Gastroesophageal sphincter (tissue), 3 donors: Measurements from ENCODE around the gene ATP2C1.

Experiments used
- EP300 ChIP-seq: sonication (generic); formaldehyde crosslinking; IDR thresholded peaks from one replicate; pipeline ENCODE4 v1.6.1; 2017; ENCODE audit warnings: antibody characterized with exemption, mild to moderate bottlenecking
- POLR2A ChIP-seq, 2 donors: fragments of 450-650 bp; IDR thresholded peaks; one replicate each; pipeline ENCODE4 v1.6.1; 2017; ENCODE audit warnings: antibody characterized with exemption in 2 of 2, mild to moderate bottlenecking in 2 of 2, moderate library complexity in 1 of 2
- POLR2AphosphoS5 ChIP-seq: sonication (generic); formaldehyde crosslinking; IDR thresholded peaks from one replicate; pipeline ENCODE4 v1.6.1; 2017; ENCODE audit warnings: antibody characterized with exemption
- TF ChIP-seq, protein P1 (sequence below), 4 experiments: fragments of 200-600 bp in 2 of 4; fragments of 450-650 bp in 2 of 4; sonication (generic) in 1 of 4; IDR thresholded peaks; one replicate each; pipeline ENCODE4 v1.5.1; 2017 to 2019; ENCODE audit warnings: antibody characterized with exemption in 4 of 4, mild to moderate bottlenecking in 2 of 4, moderate library complexity in 2 of 4

DNA sequence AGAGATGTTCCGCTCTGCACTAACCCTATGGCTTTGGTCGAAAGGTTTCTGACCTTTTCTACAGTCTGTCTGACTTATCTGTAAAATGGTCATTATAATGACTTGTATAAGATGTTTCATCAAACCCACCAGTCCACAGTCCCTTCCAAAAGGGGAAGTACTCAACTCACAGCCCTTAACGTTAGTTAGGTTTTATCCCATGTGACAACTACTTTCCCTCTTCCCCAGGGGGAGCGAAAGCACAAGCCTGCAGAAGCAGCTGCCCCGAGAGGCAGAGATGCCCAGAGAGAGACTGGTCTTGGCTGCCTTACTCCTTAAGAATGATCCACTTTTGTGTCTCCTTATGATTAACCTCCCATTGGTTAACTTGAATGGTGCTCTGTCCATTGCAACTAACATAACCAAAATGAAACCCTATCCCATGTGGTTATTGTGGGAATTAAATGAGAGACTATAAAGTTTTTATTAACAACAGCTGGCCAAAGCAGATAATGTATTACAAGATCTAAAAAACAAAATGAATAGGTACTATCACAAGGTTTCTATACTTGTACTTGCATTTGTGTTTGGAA, 126.3 kb downstream of the ATP2C1 start:
- TF ChIP-seq POLR2AphosphoS5 (no peak), POLR2A (IDR thresholded peaks at IDR 0.05) (no peak), EP300 (no peak)
- TF ChIP-seq, protein P1, sequence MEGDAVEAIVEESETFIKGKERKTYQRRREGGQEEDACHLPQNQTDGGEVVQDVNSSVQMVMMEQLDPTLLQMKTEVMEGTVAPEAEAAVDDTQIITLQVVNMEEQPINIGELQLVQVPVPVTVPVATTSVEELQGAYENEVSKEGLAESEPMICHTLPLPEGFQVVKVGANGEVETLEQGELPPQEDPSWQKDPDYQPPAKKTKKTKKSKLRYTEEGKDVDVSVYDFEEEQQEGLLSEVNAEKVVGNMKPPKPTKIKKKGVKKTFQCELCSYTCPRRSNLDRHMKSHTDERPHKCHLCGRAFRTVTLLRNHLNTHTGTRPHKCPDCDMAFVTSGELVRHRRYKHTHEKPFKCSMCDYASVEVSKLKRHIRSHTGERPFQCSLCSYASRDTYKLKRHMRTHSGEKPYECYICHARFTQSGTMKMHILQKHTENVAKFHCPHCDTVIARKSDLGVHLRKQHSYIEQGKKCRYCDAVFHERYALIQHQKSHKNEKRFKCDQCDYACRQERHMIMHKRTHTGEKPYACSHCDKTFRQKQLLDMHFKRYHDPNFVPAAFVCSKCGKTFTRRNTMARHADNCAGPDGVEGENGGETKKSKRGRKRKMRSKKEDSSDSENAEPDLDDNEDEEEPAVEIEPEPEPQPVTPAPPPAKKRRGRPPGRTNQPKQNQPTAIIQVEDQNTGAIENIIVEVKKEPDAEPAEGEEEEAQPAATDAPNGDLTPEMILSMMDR (IDR thresholded peaks at IDR 0.05): no peak
